Measurements from ENCODE around the gene PDE9A.

The PDE9A gene

DNA sequence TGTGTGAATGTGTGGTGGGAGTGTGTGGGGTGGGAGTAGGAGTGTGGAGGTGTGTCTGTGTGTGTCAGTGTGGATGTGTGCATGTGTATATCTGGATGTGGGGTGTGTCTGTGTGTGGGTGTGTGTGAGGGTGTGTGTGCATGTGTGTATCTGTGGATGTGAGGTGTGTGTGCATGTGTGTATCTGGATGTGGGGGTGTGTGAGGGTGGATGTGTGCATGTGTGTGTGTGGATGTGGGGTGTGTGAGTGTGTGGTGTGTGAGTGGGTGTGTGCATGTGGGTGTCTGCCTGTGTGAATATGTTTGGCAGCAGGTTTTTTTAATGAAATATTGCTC is 106.1 kb downstream of the PDE9A start:
- no peak for DNase-seq

- no peak for DNase-seq
Observed at GRCh38 chr21:42760361-42760950, 107.0 kb downstream of the PDE9A start.

DNA sequence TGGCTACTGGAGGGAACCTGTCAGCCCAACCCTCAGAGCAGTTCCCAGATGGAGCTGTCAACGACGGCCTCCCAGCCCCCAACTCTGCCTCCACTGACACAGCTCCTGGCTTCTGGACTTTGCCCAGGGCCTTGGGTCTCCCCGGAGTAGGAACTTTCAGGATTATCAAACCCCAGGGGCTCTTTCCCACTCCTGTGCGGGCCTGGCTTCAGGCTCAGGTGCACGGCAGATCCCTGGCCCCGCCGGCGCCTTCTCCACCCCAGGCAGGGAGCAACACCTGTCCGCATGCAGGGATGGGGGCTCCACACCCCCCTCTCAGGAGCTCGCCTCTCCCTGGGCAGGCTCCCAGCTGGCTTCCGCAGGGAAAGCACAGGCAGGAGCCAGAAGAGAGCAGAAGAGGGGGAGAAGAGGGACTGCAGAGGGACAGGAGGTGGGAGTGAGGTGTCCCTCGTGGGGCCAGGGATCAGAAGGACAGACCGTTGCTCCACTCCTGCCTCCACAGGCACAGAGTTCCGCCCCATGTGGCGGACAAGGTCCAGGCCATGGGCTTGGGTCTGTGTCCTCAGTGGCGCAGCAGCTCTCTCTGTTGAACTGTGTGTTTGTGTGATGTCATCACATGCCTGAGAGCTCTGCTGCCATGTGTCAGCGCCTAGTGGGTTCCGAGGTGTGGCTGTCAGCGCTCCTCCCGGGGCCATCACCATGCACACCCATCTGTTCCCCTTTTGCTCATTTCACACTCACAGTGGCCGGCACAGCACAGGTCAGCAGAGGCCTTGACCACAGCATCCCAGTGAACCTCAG is 107.7 kb downstream of the PDE9A start:
- DNase-seq: no peak

GRCh38 chr21:42761776-42762335 is 108.4 kb downstream of the PDE9A start:
- no peak for DNase-seq

DNA sequence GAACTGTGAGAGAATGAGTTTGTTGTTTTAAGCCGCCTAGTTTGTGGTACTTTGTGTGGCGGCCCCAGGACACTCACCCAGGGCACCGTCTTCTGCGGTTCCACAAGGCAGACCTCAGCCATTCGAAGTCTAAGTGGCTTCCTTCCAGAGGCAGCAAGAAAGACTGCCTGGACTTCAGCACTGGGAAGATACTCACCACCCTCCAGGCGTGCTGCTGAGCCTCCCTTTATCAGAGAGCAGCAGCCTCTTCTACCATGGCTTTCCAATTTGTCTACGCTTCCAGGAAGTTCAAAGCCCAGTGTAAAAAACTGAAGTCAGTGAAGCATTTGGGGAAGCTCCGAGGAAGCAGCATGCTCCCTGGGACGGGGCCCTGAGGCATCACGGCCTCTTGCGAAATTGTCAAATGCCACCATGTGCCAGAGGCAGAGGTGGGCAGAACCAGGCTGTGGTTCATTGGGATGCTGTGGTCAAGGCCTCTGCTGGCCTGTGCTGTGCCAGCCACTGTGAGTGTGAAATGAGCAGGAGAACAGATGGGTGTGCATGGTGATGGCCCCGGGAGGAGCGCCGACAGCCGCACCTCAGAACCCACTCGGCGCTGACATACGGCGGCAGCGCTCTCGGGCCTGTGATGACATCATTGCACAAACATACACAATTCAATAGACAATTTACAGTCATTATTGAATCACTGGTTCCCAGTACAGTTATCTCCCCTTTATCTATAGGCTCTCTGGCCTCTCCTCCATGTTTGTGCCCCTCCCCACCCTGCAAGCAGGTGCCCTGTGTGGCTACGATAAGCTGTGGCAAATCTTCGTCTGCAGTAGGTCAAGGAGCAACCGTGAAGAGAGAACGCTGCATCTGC is 110.4 kb downstream of the PDE9A start:
- no peak for DNase-seq

- no peak for DNase-seq
Observed at GRCh38 chr21:42764443-42764760, 111.0 kb downstream of the PDE9A start.

DNA sequence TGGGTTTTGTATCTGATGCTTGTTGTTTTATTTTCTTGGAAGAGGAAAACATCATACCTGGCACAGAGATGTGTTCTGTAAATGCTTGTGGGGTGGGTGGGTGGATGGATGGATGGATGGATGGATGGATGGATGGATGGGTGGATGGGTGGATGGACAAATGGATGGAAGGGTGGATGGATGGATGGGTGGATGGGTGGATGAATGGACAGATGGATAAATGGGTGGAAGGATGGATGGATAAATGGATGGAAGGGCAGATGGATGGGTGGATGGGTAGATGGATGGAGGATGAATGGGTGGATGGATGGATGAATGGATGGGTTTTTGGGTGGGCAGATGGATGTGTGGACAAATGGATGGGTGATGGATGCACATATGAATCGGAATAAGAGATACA is 111.5 kb downstream of the PDE9A start:
- DNase-seq: no peak

DNA sequence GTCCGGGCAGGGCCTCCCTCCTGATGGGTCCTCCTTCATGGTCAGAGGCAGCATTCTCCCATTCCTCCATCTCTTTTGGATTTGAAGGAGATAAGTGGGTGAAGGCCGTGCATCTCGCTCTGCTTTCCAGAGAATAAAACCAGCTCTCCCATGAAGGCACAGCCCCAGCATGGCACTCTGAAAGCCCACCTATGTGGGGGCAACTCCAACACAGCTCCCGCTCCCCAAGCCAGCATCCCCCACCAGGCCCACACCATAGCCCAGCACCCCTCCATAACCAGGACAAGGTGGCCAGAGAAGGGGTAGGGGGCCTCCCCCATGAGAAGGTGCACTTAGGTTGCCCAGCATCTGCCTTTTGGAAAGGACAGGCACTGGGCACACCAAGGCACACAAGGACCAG is 112.2 kb downstream of the PDE9A start:
- DNase-seq: no peak

- no peak for DNase-seq
Observed at GRCh38 chr21:42766739-42767560, 113.5 kb downstream of the PDE9A start.

- no peak for DNase-seq
Observed at GRCh38 chr21:42767561-42767835, 114.1 kb downstream of the PDE9A start.

GRCh38 chr21:42768324-42769121 is 115.1 kb downstream of the PDE9A start:
- DNase-seq: no peak

DNA sequence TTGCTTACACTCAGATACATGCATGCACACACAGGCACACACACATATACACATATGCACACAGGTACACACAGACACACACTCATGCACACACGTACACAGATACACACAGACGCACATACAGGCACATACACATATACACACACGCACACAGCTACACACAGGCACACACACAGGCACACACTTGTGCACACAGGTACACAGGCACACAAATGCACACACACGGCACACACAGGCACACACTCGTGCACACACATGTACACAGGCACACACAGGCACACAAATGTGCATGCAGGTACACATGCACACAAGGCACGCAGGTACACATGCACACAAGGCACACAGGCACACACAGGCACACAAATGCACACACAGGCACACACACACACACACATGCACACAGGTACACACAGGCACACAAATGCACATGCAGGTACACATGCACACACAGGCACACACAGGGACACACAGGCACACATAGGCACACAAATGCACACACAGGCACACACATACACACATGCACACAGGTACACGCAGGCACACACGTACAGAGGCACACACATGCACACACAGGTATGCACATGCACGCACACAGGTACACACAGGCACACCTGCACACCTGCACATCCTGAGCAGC is 115.9 kb downstream of the PDE9A start:
- no peak for DNase-seq

GRCh38 chr21:42769820-42770716 is 116.6 kb downstream of the PDE9A start:
- DNase-seq: no peak

GRCh38 chr21:42770717-42771502 is 117.5 kb downstream of the PDE9A start:
- no peak for DNase-seq

DNA sequence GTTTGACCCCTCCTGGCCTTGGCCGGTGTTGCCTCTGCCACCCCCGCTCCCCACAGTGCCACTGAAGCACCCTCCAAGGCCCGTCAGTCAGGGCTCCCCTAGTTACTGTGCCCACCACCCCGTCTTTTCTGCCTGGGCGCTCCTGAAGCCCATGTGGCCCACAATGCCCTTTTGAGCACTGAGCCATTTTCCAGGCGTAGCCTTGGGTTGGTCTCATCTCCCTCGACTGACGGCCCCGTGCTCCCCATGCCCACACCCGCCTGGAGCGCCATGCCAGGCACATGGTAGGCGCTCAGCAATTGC is 118.0 kb downstream of the PDE9A start:
- no peak for DNase-seq

- DNase-seq: no peak
Observed at GRCh38 chr21:42775123-42775522, 121.7 kb downstream of the PDE9A start.

DNA sequence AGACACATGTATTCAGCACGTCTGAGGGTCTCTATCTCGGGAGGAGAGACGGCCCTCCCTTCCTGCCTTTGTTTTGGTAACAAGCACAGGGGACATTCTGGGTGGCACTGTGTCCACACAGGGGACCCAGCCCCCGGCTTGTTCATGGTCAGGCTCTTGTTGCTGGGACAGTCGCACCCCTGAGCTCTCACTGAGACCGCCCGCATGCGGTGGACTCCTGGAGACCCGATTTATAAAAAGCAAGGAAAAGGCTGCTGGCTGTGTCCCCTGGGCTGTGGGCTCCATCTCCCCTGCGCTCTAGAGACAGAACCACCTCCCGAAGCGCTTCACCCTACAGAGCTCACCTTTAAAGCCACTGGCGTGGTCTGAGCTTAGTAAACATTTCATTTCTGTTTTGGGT is 122.5 kb downstream of the PDE9A start:
- DNase-seq: no peak

- DNase-seq: no peak
Observed at GRCh38 chr21:42777064-42777756, 123.8 kb downstream of the PDE9A start.

DNA sequence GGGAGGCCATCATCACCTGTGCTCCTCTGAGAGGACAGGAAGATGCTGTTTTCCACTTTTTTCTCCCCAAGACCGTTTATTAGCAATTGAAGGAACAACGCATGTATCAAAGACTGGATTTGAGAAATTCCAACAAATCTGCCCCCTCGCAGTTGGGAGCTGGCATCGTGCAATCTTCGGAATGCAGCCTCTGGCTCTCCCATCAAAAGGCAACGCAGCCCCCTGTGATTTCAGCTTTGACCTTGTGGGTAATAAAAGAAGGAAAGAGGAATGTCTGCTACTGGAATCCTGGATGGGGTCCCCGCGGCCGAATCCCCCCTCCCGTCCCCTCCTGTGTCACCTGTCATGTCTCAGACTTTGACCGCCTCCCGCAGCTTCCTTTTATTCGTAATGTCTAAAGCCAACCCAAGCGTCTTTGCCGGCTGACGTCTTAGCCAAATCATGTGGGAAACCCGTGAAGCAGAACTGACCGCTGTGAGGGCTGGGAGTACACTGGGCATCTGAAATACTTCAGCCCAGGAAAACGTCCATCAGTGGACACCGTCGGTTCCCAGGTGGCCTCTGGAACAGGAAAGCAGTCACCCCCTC is 124.4 kb downstream of the PDE9A start:
- DNase-seq: no peak

Measured in fibroblast of skin of abdomen (primary cell).